Lung (tissue), 12 donors: ENCODE data around the gene ROBO1. TPM values are rescaled to one million over a fixed set of nuclear protein-coding genes. Genes with fewer than 3 reads are reported as not detected.
A peak's percentile ranks its signal among the peaks of the same experiment; 100 is the strongest.
"Not testable (repeated sequence)": the region's sequence is repeated elsewhere in the genome, so short reads cannot be mapped to it uniquely, and the experiment has no call there.

Experiments used
- ATAC-seq: fragments of 200-7000 bp; cut with Tn5 transposase; one replicate; pipeline ENCODE4 v1.9.1; 2020; ENCODE audit warnings: moderate number of reproducible peaks; ENCODE audit not compliant: insufficient read depth, low FRiP score
- DNase-seq, 3 donors: peaks; one replicate each; pipeline ENCODE4 v3.0.0-alpha.2; 2013 to 2017
- H3K27ac ChIP-seq, 2 donors: one replicate each; pipeline ENCODE4 v1.5.1; 2013; ENCODE audit warnings: mild to moderate bottlenecking in 2 of 2, moderate library complexity in 2 of 2, control low read depth in 1 of 2, inconsistent platforms in 1 of 2, low read depth in 1 of 2, low read length in 1 of 2
- H3K27me3 ChIP-seq, 3 donors: one replicate each; pipeline ENCODE4 v1.5.1; 2013; ENCODE audit warnings: low read length in 2 of 3; ENCODE audit not compliant: control insufficient read depth in 3 of 3, insufficient read depth in 3 of 3
- H3K36me3 ChIP-seq, 4 donors: one replicate each; pipeline ENCODE4 v1.5.1; 2013; ENCODE audit warnings: low read length in 4 of 4, mild to moderate bottlenecking in 1 of 4, moderate library complexity in 1 of 4; ENCODE audit not compliant: control insufficient read depth in 4 of 4, insufficient read depth in 4 of 4
- H3K4me1 ChIP-seq, 5 donors: one replicate each; pipeline ENCODE4 v1.5.1; 2013; ENCODE audit warnings: low read length in 5 of 5, mild to moderate bottlenecking in 2 of 5, moderate library complexity in 1 of 5; ENCODE audit not compliant: control insufficient read depth in 5 of 5, insufficient read depth in 5 of 5
- H3K4me3 ChIP-seq: one replicate; pipeline ENCODE4 v1.5.1; 2013; ENCODE audit warnings: mild to moderate bottlenecking, control low read depth, moderate library complexity
- H3K9ac ChIP-seq, 2 donors: one replicate each; pipeline ENCODE4 v1.5.1; 2013; ENCODE audit warnings: low read length in 2 of 2, control low read depth in 1 of 2; ENCODE audit not compliant: insufficient read depth in 1 of 2
- H3K9me3 ChIP-seq, 4 donors: one replicate each; pipeline ENCODE4 v1.5.1; 2013; ENCODE audit warnings: low read length in 3 of 4, mild to moderate bottlenecking in 1 of 4, moderate library complexity in 1 of 4; ENCODE audit not compliant: control insufficient read depth in 4 of 4, insufficient read depth in 3 of 4
- WGBS, 2 donors: extraction: QIAGEN DNeasy Blood & Tissue Kit; methylation state at CpG; one replicate each; pipeline ENCODE4 v1.1.7; 2013; 5-methylcytosine and 5-hydroxymethylcytosine counted together
- polyA plus RNA-seq, 2 donors: library from polyadenylated mRNA; stranded (reverse); fragments of 200-250 nt; gene quantifications; one replicate each; pipeline ENCODE4 v1.2.1, GENCODE V29; 2013
- total RNA-seq, 2 donors: library from RNA; depleted of rRNA in 1 of 2; stranded (reverse); fragments of >200 nt in 1 of 2; gene quantifications; one replicate each; pipeline ENCODE4 v1.2.1, GENCODE V29; 2014 to 2021
- TF ChIP-seq, protein P1 (sequence below): IDR thresholded peaks from 2 replicates; pipeline ENCODE4 v1.5.1; 2012; ENCODE audit warnings: mild to moderate bottlenecking; ENCODE audit errors: control extremely low read depth, extremely low read depth
- donor health status: control.
- donor health status: control.
- donor health status: Bipolar disorder and iron deficiency.
- donor health status: healthy.
- donor health status: DM: yes; HTN: yes; CAD: no.

Gene ROBO1
- total and polyA plus RNA-seq, 4 donors = 2.6 to 72.6 (median 15.7) TPM

DNA sequence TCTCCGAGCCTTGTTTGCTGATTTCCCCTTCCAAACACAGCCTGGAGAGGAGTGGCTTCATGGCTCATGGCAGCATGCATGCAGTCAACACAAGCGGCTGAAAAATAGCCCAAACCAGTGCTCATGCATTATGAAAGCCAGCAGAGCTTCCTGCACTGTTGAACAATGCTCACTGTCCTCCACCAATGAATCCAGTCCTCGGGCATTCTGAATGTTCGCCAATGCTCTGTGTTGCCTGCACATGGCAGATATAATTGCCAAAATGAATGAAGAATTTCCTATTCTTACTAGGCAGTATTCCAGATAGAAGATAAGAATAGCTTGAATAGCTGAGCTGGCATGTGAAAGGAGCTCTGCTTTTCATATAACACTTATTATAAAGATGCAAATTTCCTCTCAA lies 252.7 kb downstream of the ROBO1 start:
- Histone ChIP-seq H3K9me3 (no peaks in the 10 kb centered on the region), H3K4me1 (peaks cover 0 to 20% (median 0%) of the 10 kb centered on the region in 5 donors), H3K9ac (no peak overlapping the region), H3K4me3 (no peak overlapping the region), H3K36me3 (no peaks in the 10 kb centered on the region), H3K27me3 (no peaks in the 10 kb centered on the region), H3K27ac (no peak overlapping the region)
- ATAC-seq (peak; percentile 47), DNase-seq (peak; percentile 72 to 86 (median 84))
- 42 to 62% methylated on average over 4 of the region's 4 CpGs for WGBS, 2 donors
- TF ChIP-seq, protein P1, sequence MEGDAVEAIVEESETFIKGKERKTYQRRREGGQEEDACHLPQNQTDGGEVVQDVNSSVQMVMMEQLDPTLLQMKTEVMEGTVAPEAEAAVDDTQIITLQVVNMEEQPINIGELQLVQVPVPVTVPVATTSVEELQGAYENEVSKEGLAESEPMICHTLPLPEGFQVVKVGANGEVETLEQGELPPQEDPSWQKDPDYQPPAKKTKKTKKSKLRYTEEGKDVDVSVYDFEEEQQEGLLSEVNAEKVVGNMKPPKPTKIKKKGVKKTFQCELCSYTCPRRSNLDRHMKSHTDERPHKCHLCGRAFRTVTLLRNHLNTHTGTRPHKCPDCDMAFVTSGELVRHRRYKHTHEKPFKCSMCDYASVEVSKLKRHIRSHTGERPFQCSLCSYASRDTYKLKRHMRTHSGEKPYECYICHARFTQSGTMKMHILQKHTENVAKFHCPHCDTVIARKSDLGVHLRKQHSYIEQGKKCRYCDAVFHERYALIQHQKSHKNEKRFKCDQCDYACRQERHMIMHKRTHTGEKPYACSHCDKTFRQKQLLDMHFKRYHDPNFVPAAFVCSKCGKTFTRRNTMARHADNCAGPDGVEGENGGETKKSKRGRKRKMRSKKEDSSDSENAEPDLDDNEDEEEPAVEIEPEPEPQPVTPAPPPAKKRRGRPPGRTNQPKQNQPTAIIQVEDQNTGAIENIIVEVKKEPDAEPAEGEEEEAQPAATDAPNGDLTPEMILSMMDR = no peak

DNA sequence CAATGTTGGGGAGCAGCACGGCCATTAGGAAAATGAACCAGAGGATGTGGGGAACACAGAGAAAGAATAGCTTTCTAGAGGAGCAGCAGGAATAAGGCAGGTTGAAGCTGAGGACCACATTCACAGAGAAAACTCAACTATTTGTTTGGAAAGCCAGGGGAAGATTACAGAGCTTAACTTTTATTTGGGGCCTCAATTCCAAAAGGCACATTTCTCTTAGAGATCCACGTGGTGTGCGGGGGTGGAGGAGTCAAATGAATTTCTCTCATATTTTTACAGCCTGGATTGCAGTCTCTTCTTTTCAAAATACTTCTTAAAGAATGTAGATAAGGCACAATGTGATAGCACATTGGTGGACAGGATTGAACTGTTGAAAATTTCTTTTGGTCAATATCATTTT lies 253.7 kb downstream of the ROBO1 start:
- ATAC-seq = no peak
- WGBS, 2 donors = 81 to 82% methylated on average over 3 of the region's 3 CpGs

DNA sequence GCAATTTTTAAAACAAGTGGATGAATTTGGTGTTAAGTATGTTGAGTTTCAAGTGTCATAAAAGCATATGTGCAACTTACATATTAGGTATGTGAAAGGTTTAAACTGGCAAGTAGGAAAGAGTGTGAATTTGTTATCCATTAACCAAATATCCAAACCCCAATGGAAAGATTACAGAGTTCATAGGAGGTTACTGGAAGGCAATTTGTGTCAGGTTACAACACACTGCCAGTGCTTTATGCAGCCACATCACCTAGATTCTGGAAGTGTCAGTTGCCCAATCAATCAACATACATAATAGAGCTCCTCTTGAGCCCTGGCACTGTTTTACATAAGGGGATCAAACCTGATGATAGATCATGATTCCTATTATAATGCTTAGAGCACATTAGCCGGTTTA lies 261.0 kb downstream of the ROBO1 start:
- Histone ChIP-seq H3K9me3 (peaks cover 0 to 1% (median 0%) of the 10 kb centered on the region in 4 donors), H3K27me3 (no peaks in the 10 kb centered on the region), H3K27ac (no peak overlapping the region), H3K4me1 (no peaks in the 10 kb centered on the region), H3K4me3 (no peak overlapping the region), H3K9ac (no peak overlapping the region), H3K36me3 (no peaks in the 10 kb centered on the region)
- peak in 1 of 3 donors; percentile 20 for DNase-seq
- TF ChIP-seq, protein P1 = no peak
- no peak for ATAC-seq
- 87% methylated on average over 1 of the region's 1 CpG for WGBS, 2 donors

More for the DNA sequence above, 253.7 kb downstream of the ROBO1 start:
- TF ChIP-seq, protein P1 = no peak
- H3K9ac ChIP-seq = no peak overlapping the region
- no peak overlapping the region for H3K4me3 ChIP-seq
- DNase-seq = no peak
- no peaks in the 10 kb centered on the region for H3K9me3 ChIP-seq
- H3K4me1 ChIP-seq = peaks cover 0 to 20% (median 0%) of the 10 kb centered on the region in 5 donors
- H3K36me3 ChIP-seq = no peaks in the 10 kb centered on the region
- H3K27me3 ChIP-seq = no peaks in the 10 kb centered on the region
- no peak overlapping the region for H3K27ac ChIP-seq

DNA sequence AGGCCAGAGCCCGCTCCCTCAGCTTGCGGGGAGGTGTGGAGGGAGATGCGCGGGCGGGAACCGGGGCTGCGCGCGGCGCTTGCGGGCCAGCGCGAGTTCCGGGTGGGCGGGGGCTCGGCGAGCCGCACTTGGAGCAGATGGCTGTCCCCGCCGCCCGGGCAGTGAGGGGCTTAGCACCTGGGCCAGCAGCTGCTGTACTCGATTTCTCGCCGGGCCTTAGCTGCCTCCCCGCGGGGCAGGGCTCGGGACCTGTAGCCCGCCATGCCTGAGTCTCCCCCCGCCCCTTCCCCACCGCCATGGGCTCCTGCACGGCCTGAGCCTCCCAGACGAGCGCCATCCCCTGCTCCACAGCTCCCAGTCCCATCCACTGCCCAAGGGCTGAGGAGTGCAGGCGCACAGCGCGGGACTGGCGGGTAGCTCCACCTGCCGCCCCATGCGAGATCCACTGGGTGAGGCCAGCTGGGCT lies 265.5 kb downstream of the ROBO1 start:
- not testable (repeated sequence) for H3K36me3 ChIP-seq, H3K4me3 ChIP-seq, DNase-seq, H3K27me3 ChIP-seq, H3K27ac ChIP-seq, H3K9me3 ChIP-seq, H3K9ac ChIP-seq, ATAC-seq, H3K4me1 ChIP-seq
- 95 to 96% methylated on average over 32 to 39 of the region's 39 CpGs for WGBS, 2 donors
